Omental fat pad (tissue), 4 donors: ENCODE measurements around the gene CCDC83. TPM values are rescaled to one million over a fixed set of nuclear protein-coding genes. Genes with fewer than 3 reads are reported as not detected.

Experiments used
- ATAC-seq: fragments of 150-250 bp; one replicate; pipeline ENCODE4 v1.9.1; 2016; ENCODE audit warnings: mild to moderate bottlenecking, moderate library complexity; ENCODE audit not compliant: low FRiP score
- DNase-seq: peaks from one replicate; pipeline ENCODE4 v3.0.0-alpha.2; 2019; ENCODE audit warnings: low spot score
- CTCF ChIP-seq, 3 donors: fragments of 450-650 bp; IDR thresholded peaks; one replicate each; pipeline ENCODE4 v1.5.1; 2016 to 2017; ENCODE audit warnings: antibody characterized with exemption in 3 of 3, mild to moderate bottlenecking in 3 of 3, moderate library complexity in 2 of 3
- total RNA-seq, 4 donors: library from RNA; depleted of rRNA; stranded (reverse); fragments of >200 nt; gene quantifications; one replicate each; pipeline ENCODE4 v1.1.0, GENCODE V29; 2016

The CCDC83 gene
- total RNA-seq, 4 donors from 2014 or later: 3.2 TPM; not detected in 3

GRCh38 chr11:85810871-85811611 is 44.1 kb upstream of the CCDC83 start, which contains the start of gene SYTL2:
SYTL2 (minus strand) TSS chr11:85811141; CDS start chr11:85757725, 53,416 bp downstream.
- TF ChIP-seq CTCF (IDR thresholded peaks at IDR 0.05): no peak
- DNase-seq (peak; percentile 28), ATAC-seq (peak; percentile 89)

GRCh38 chr11:85811624-85812023 is 43.6 kb upstream of the CCDC83 start:
- no peak for DNase-seq
- no peak for TF ChIP-seq CTCF (IDR thresholded peaks at IDR 0.05)
- ATAC-seq: no peak

- no peak for DNase-seq
- no peak for TF ChIP-seq CTCF (IDR thresholded peaks at IDR 0.05)
- ATAC-seq: no peak
These were observed 41.5 kb upstream of the CCDC83 start for GRCh38 chr11:85813721-85814120.

GRCh38 chr11:85815186-85815931 is 39.8 kb upstream of the CCDC83 start:
- ATAC-seq: no peak
- no peak for TF ChIP-seq CTCF (IDR thresholded peaks at IDR 0.05)
- DNase-seq: no peak

- DNase-seq: no peak
- no peak for TF ChIP-seq CTCF (IDR thresholded peaks at IDR 0.05)
- no peak for ATAC-seq
These were observed 35.7 kb upstream of the CCDC83 start for GRCh38 chr11:85819441-85819840.

GRCh38 chr11:85821636-85822035 is 33.5 kb upstream of the CCDC83 start:
- no peak for TF ChIP-seq CTCF (IDR thresholded peaks at IDR 0.05)
- DNase-seq (no peak), ATAC-seq (no peak)
